Stimulated activated CD8-positive, alpha-beta memory T cell treated with anti-CD3 and anti-CD28 coated beads, Interleukin-4, amount 100 ng/mL, for 48 hours (primary cell): ENCODE results near the gene RAC3.
A peak's percentile ranks its signal among the peaks of the same experiment; 100 is the strongest.

ENCODE experiments used
- DNase-seq: peaks from one replicate; pipeline ENCODE4 v3.0.0-alpha.2; 2020

Gene RAC3

GRCh38 chr17:82013341-82013740, 18.1 kb upstream of the RAC3 start:
- DNase-seq = no peak

- DNase-seq = no peak
Measured at GRCh38 chr17:82013772-82014321, 17.6 kb upstream of the RAC3 start.

- no peak for DNase-seq
Measured at GRCh38 chr17:82014432-82014831, 17.0 kb upstream of the RAC3 start.

GRCh38 chr17:82014971-82015310, 16.5 kb upstream of the RAC3 start:
- DNase-seq = no peak

GRCh38 chr17:82015311-82015971, 16.0 kb upstream of the RAC3 start:
- no peak for DNase-seq

- no peak for DNase-seq
Measured at GRCh38 chr17:82016061-82016874, 15.2 kb upstream of the RAC3 start.

GRCh38 chr17:82016875-82017459, 14.5 kb upstream of the RAC3 start:
- no peak for DNase-seq

GRCh38 chr17:82017612-82018151, 13.8 kb upstream of the RAC3 start:
- no peak for DNase-seq

- DNase-seq = no peak
Measured at GRCh38 chr17:82018152-82018988, 13.1 kb upstream of the RAC3 start.

GRCh38 chr17:82018989-82019689, 12.3 kb upstream of the RAC3 start:
- DNase-seq = no peak

- peak; percentile 90 for DNase-seq
Measured at GRCh38 chr17:82019690-82020571, 11.5 kb upstream of the RAC3 start.

- DNase-seq = no peak
Measured at GRCh38 chr17:82020572-82021106, 10.8 kb upstream of the RAC3 start.

- peak; percentile 73 for DNase-seq
Measured at GRCh38 chr17:82021107-82021899, 10.2 kb upstream of the RAC3 start.

GRCh38 chr17:82021900-82022309, 9.6 kb upstream of the RAC3 start:
- DNase-seq = peak; percentile 47

- DNase-seq = no peak
Measured at GRCh38 chr17:82022310-82022980, 9.0 kb upstream of the RAC3 start, which contains the start of gene CENPX. Gene CENPX, minus strand, starts transcription at chr17:82022878. Its CDS starts 17 bp downstream, at chr17:82022861.

GRCh38 chr17:82022981-82023446, 8.5 kb upstream of the RAC3 start, which contains the start of gene LRRC45:
Gene LRRC45, plus strand, starts transcription at chr17:82023305. Its CDS starts 339 bp downstream, at chr17:82023644.
- DNase-seq = peak; percentile 100

GRCh38 chr17:82023447-82024241, 7.8 kb upstream of the RAC3 start:
- DNase-seq = peak; percentile 55

GRCh38 chr17:82024859-82025258, 6.6 kb upstream of the RAC3 start:
- no peak for DNase-seq
